GM21360 (cell line): ENCODE data around the gene EXTL1.
"Not testable (repeated sequence)": the region's sequence is repeated elsewhere in the genome, so short reads cannot be mapped to it uniquely, and the experiment has no call there.

Experiments used
- ATAC-seq: cut with Tn5 transposase; IDR thresholded peaks from one replicate; pipeline ENCODE4 v1.9.1; 2021; ENCODE audit warnings: mild to moderate bottlenecking, moderate library complexity; ENCODE audit not compliant: unreplicated experiment

Gene EXTL1, protein sequence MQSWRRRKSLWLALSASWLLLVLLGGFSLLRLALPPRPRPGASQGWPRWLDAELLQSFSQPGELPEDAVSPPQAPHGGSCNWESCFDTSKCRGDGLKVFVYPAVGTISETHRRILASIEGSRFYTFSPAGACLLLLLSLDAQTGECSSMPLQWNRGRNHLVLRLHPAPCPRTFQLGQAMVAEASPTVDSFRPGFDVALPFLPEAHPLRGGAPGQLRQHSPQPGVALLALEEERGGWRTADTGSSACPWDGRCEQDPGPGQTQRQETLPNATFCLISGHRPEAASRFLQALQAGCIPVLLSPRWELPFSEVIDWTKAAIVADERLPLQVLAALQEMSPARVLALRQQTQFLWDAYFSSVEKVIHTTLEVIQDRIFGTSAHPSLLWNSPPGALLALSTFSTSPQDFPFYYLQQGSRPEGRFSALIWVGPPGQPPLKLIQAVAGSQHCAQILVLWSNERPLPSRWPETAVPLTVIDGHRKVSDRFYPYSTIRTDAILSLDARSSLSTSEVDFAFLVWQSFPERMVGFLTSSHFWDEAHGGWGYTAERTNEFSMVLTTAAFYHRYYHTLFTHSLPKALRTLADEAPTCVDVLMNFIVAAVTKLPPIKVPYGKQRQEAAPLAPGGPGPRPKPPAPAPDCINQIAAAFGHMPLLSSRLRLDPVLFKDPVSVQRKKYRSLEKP

DNA sequence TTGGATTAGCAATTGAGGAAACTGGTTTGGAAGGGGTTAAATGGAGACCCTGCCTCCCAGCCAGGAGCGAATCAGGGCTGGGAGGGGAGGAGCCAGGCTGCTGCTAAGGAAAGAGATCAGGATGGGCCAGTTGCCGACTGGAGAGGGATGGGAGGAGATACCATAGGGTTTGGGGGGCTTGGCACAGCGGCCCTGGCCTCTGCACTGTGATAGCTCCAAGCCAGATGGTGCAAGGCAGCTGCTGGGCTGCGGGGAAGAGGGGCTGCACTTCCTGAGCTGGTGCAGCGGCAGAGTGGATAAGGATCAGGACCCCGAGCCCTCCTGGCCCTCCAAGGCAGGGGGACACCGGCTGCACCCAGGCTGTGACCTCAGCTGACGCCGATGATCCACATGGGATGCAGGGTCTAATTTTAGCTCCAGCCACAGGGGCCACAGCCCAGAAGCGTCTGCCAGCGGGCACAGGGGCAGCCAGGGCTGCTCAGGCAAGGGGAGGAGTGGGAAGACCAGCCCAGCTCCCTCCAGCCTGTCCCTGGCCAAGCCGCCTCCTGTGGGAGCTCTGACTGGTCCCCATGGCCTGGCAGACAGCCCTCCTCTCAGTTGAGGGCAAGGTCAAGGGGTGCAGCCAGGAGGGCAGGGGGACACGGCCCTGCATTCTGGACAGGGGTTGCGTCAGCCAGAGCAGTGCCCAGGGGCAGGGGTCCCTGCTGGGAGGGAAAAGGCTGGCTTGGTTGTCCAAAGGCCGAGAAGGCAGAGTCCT, at the start of gene EXTL1:
Gene EXTL1, plus strand, starts transcription at position 129 of the 757 bp plus-strand sequence. CDS start 872 bp downstream, outside the sequence.
- no peak for ATAC-seq

DNA sequence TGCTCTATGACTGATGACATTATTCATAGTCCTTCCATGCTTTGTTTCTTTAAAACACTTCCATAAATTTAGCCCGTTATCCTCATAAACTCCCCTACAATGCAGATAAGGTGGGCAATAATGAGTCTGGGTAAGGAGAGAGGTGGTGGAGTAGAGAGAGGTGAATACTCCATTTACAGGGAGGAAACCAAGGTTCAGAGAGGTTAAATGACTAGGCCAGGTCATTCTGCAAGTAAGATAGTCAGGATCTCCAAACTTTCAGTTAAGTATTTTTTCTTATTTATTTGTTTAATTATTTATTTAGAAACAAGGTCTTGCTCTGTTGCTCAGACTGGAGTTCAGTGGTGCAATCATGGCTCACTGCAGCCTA, 49.8 kb upstream of the EXTL1 start:
- ATAC-seq: no peak

DNA sequence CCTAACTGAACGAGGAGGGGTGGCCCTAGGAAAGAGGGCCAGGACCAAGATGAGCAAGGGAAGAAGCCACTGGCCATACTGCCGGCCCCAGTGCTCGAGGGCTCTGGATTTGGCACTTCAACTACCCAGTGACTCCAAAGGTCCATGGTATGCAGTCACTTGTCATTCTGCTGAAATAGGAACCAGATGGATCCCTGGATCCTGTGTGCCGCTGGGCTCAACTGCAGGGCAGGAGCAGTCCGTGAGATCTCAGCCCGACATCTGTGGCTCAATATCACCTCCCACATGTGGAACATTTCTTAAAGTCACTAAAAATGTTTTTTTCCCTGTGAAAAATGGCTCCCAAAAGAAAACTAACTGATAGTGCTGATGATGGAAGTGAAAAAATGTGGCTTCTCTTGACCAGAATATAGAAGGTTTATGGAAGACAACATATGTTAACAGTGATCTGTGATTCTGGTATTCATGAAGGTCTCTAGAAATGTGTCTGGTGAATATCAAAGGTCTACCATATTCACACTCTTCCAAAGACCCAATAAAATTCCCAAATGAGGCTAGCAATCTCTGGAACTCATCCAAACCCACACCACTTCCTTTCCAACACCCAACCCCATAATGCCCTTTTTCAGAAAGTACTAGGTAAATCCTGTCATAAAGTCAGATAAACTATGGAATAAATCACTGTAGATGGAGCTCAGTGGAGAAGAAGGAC, 47.8 kb upstream of the EXTL1 start:
- ATAC-seq: no peak

DNA sequence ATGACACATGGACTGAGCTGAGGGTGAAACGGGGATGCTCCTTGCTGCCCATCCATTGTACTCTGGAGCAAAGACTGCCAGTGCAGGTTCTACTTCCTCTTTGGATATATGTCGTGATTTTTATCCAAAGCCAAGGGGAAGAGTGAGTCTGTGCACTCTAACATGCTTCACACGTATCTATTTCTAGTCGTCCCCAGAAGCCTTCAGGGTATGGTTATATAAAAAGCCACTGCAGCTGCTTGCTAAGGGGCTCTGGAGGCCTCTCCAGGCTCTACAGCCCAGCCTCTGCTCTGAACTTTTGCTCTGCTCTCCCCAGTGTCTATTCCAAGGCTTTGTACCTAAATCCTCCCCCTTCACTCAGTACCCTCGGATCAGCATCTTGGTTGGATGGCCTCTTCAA, 43.8 kb upstream of the EXTL1 start:
- no peak for ATAC-seq

DNA sequence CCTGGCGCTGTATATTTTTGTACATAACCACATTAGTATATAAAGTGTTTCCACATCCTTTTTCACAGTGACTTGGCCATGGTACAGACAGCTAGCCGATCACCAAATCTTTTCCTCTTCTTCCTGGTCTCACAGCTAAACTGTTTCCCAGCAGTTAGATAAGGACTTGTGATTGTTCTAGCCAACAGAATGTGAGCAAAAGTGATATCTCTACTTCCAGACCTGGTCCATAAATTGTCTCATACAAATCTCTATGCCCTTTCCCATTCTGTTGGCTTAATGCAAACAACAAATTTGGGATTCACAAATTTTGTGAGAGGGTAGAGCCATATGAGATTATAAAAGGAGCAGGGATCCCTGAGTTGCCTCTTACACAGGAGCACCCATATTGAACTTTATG, 43.2 kb upstream of the EXTL1 start:
- ATAC-seq: no peak

DNA sequence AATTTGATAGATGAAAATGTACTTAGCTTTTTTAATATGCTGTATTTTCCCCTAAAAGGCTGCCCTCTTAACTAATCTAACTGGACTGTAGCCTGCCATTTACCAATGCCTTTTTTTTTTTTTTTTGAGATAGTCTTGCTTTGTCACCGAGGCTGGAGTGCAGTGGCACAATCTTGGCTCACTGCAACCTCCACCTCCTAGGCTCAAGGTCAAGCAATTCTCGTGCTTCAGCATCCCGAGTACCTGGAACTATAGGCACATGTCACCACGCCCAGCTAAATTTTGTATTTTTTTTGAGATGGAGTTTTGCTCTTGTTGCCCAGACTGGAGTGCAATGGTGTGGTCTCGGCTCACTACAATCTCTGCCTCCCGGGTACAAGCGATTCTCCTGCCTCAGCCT, 42.4 kb upstream of the EXTL1 start:
- no peak for ATAC-seq

DNA sequence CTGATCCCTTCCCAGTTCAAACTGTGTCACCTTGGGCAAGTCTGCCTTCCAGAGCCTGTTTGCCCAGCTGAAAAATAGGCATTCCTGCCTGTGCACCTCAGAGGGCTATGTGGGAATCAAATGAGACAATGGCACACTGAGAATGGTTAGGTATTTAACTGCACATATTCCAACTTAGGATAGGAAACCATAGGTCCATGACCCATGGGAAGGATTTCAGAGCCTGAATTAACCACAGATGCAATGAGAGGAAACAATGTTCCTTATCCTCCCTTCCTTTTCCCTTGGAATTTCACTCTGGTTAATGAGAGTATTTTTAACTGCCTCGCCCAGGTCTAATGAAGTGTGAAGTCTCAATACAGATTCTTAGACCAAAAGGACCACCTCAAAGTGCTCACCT, 36.4 kb upstream of the EXTL1 start:
- ATAC-seq: no peak

DNA sequence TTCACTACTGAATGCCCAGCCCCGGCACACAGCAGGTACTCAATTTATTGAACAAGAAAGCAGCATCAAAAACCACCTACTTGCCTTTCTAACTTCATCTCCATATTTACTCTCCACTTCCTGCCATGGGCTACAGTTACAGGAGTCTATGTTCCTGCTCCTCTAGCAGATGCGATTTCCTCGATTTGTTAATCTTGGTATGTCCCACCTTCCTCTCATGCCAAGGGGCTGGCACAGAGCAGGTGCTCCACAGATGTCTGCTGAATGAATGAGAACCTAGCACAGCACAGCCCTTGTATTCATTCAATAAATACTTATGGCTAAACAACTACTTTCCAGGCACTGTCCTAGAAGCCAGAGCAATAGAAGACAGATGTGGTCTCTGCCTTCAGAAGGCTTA, 35.9 kb upstream of the EXTL1 start:
- no peak for ATAC-seq

DNA sequence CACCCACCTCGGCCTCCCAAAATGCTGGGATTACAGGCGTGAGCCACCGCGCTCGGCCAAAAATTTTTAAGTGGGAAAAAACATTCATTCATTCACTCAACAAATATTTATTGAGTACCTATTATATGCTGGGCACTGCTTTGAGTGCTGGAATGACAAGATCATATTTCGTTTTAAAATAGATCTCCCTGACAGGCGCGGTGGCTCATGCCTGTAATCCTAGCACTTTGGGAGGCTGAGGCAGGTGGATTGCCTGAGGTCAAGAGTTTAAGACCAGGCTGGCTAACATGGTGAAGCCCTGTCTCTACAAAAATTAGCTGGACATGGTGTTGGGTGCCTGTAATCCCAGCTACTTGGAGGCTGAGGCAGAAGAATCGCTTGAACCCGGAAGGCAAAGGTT, 34.8 kb upstream of the EXTL1 start:
- not testable (repeated sequence) for ATAC-seq

DNA sequence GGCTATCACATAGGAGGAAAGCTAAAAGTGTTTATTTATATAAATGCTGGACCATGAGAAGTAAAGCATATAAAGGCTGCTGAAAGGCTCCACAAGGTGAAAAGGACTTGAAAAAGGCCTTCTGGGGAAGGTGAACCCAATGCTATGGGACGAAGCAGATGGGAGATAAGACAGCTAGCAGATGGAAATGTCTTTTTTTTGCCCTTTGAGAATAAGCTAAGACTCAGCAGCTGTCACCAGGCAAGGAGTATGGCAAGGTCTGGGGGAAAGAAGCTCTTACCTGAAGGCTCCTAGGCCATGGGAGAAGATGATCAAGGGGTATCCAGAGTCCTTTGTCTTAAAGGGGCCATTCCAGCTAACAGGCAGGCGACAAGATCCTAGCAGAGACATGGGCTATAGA, 33.6 kb upstream of the EXTL1 start:
- ATAC-seq: no peak

DNA sequence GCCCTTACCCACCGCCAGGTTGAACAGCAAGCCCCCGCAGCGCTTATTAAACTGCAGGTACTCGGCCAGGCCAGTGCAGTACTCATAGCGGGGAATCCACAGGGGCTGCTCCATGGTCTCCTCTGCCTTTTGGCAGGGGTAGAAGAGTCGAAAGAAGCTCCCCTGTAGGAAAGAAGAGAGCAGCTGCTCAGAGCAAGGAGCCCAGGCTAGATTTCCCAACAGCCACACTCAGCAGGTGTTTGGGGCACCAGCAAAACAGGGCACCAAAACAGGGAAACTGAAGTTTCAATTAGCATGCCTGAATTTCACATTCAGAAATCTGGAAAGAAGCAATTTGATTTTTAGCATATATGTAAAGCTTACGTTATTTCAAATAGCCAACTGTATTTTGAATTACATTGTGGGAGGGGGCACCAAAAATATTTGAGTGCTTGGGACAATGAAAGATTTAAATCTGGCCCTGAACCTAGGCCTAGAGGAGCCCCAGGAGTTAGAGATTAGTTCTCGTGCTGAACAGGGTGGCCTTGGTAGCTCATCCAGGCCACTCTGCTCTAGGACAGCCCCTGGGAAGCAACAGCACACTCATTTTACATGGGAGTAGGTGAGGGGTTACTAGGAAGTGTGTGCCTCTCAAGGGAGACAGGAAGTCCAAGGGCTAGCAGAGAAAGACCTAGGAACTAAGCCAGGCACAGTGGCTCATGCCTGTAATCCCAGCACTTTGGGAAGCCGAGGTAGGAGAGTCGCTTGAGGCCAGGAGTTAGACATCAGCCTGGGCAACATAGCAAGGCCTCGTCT, 31.9 kb upstream of the EXTL1 start:
- no peak for ATAC-seq

DNA sequence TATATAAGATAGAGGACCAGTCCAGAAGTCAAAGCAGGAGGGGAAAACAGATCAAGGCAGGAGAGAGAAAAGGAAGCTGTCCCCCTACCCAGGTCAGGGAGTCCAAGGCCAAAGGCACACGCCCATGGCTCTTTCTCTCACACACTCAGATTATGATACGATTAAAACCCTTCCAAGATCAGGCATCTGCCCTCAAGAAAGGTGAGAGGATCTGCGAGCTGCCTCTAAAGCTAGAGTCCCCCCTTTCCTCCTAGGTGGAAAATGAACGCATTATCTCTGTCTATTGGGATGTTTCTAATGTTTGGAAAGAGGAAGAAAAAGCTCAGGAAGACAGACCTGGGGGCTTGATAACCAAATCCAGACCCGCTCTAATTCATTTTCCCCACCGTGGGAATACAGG, 31.3 kb upstream of the EXTL1 start:
- no peak for ATAC-seq

DNA sequence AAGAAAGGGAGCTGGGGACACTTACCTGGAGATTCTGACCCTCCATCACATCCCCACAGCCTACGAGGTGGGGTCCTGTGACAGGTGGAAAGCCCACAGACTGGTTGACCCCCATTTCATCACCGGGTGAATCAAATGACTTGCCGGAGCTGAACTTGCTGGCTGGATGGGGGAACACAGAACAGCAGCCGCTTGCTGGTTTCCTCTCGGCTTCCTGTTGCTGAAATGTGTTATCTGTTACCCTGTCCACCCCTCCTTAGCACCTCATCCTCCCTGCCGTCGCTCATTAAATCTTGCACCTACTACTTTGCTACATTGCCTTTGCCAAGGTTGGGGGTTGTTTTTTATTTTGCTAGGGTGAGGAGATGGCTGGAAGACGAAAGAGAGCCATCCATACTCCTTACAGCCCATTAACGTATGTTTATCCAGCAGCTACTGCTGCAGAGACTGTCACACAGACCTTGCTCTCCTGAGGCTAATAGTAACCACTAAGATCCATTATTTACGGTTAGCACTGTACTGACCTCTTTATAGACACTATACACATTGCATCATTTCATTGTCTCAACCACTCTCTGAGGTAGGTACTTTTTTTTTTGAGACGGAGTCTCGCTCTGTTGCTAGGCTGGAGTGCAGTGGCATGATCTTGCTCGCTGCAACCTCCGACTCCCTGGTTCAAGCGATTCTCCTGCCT, 30.7 kb upstream of the EXTL1 start:
- no peak for ATAC-seq

DNA sequence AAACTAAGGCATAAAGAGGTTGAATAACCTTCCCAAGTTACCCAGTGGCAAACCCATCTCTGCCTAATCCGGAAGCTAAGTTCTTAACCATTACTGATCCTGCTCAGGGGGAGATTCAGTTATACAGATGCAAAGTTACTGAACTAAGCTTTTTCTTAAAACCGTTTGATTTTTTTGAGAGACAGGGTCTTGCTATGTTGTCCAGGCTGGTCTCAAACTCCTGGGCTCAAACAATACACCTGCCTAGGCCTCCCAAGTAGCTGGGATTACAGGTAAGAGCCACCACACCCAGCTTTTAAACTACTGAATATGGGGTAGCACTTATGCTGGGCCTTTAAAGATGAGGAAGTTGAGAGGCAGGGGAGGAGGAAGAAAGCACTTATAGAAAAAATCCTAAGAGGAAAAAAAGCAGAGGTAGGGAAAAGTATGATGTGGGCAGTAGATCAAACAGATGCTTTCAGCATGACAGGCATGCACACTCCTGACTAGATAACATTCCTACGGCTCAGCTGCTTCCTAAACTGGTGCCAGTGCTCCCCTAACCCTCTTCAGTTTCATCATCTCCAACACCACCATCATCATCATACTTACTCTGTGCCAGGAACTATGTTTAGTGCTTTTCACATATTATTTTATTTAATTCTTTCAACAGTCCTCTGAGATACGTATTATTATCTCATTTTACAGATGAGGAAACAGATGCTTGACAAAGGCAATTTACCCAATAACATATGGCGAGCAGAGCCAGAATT, 29.5 kb upstream of the EXTL1 start:
- ATAC-seq: no peak

DNA sequence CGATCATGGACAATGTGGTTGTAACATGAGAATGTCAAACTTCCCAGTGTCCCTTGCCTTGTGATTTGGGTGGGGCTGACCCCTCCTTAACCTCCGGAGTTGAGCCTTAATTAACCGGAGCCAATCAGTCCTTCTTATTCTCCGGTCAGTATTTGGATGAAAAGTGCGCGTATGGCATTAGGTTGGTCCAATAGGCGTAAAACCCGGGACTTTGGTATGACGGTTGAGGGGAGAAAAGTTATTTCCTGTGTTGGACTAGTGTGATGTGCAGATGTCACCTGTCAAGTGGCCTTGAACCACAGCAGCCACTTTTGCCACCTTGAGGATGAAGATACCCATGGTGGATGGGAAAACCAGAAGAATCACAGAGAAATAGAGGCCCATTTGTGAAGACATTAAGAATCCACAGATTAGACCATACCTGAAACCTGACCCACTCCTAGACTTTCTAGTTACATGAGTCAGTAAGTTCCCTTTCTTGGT, 28.8 kb upstream of the EXTL1 start:
- ATAC-seq: no peak

DNA sequence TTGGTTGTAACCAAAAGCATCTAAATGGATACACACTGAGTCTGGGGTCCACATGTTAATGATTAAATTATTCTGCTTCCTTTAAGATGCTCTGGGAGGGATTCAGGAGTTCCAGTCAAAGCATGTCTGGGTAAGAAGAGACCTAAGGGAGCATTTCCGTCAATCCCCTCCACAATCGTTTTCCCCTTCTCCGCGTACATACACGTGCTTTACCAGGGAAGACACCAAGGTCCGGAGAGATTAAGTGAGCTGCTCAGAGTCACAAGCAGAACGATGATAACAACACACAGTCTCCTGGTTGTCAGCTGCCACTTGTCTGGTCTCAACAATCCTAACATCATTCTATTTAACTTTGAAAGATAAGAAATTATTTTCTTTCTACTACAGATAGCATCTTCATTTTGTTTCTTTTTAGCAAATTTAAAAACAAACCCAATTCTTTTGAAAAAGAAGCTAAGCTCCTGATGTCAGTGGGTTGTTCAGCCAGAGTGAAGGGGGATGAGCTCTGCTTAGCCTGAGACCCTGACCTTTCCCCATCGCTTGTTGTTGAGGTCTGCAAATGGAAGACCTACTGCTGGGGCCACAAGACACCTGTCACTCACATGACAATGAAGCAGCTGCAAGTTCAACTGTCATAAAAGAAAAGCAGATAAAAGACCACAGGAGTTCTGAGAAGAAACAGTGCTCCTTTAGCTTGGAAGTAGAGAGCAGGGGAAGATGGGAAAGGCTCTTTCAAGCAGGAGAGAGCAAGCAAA, 28.2 kb upstream of the EXTL1 start:
- ATAC-seq: no peak

DNA sequence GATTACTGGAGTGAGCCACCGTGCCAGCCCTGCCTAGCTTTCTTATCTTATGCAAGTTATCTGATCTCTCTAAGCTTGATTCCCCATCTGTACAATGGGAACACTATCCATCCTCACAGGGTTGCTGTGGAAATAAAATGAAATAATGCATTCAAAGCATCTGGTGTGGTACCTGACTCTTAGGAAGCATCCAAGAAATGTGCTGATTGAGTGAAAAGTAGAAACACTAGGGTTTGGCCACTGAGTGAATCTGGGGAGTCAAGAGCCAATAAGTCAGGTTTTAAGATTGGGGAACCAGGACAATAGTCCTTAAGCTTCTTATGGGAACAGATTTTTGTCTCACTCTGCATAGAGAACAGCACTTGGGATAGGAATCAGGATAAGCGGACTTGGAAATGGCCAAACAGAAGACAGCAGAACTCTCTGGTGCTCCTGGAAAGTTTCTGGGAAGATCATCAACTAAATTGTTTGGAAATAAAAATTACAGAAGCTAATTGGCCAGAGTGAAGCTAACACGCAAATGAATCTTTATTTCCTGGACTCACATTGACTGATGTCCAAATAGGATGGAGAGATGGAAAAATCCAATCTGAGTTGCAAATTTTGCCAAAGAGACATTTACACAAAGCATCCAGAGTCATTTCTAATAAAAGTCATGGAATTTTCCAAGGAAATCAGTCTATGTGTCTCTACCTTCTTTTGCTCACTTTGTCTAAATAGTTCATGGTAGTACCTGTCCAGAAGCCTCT, 27.0 kb upstream of the EXTL1 start:
- no peak for ATAC-seq
